Suprapubic skin (tissue), 3 donors: ENCODE measurements around the gene DCUN1D1.

ENCODE experiments used
- CTCF ChIP-seq, 2 donors: fragments of 200-600 bp in 1 of 2; fragments of 450-650 bp in 1 of 2; sonication (generic) in 1 of 2; IDR thresholded peaks; one replicate each; pipeline ENCODE4 v1.5.1; 2016 to 2019; ENCODE audit warnings: antibody characterized with exemption in 2 of 2, mild to moderate bottlenecking in 1 of 2, moderate library complexity in 1 of 2
- POLR2A ChIP-seq, 2 donors: fragments of 450-650 bp; IDR thresholded peaks; one replicate each; pipeline ENCODE4 v1.6.1; 2017; ENCODE audit warnings: antibody characterized with exemption in 2 of 2, mild to moderate bottlenecking in 2 of 2, moderate library complexity in 2 of 2

DNA sequence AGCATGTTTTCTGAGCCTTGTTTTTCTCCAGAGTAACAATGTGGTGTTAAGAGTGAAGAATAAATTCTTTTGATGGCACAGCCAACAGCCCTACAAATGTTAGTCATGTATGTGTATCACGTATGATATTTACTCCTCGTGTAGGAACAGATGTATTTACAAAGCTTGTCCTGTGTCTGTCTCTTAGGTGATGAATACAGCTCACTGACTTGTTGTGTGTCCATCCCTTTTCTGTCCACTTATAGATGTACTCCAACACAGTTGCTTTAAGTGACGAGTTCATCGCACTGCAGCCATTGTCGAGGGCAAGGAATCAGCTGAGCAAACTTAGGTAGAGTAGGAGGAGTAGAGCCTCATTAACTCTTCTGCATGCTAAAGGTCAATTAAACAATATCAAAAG lies 78.1 kb downstream of the DCUN1D1 start:
- TF ChIP-seq POLR2A (IDR thresholded peaks at IDR 0.05) (no peak), CTCF (IDR thresholded peaks at IDR 0.05) (no peak)
